HFF-Myc (cell line): ENCODE results near the gene CLINT1.

ENCODE experiments used
- DNase-seq: peaks from one replicate; pipeline ENCODE4 v3.0.0-alpha.2; 2011; ENCODE audit warnings: low read depth; ENCODE audit errors: extremely low read depth
- H3K4me3 ChIP-seq: replicated peaks from 2 replicates; pipeline ENCODE4 v1.5.1; 2011; ENCODE audit warnings: low read depth, mild to moderate bottlenecking, control low read depth, low read length
- TF ChIP-seq, protein P1 (sequence below): IDR thresholded peaks from 2 replicates; pipeline ENCODE4 v1.5.1; 2012; ENCODE audit warnings: mild to moderate bottlenecking, low read depth, low read length, control low read depth; ENCODE audit errors: missing control alignments

CLINT1 gene

GRCh38 chr5:157820593-157821252 is 38.2 kb downstream of the CLINT1 start:
- DNase-seq: no peak
- TF ChIP-seq, protein P1, sequence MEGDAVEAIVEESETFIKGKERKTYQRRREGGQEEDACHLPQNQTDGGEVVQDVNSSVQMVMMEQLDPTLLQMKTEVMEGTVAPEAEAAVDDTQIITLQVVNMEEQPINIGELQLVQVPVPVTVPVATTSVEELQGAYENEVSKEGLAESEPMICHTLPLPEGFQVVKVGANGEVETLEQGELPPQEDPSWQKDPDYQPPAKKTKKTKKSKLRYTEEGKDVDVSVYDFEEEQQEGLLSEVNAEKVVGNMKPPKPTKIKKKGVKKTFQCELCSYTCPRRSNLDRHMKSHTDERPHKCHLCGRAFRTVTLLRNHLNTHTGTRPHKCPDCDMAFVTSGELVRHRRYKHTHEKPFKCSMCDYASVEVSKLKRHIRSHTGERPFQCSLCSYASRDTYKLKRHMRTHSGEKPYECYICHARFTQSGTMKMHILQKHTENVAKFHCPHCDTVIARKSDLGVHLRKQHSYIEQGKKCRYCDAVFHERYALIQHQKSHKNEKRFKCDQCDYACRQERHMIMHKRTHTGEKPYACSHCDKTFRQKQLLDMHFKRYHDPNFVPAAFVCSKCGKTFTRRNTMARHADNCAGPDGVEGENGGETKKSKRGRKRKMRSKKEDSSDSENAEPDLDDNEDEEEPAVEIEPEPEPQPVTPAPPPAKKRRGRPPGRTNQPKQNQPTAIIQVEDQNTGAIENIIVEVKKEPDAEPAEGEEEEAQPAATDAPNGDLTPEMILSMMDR: peak; percentile 50
- H3K4me3 ChIP-seq: no peak overlapping the region

- TF ChIP-seq, protein P1: no peak
- H3K4me3 ChIP-seq: no peak overlapping the region
- DNase-seq: no peak
These were observed 39.3 kb downstream of the CLINT1 start for GRCh38 chr5:157819502-157820115.

- no peak for DNase-seq
- H3K4me3 ChIP-seq: no peak overlapping the region
- TF ChIP-seq, protein P1: no peak
These were observed 40.6 kb downstream of the CLINT1 start for GRCh38 chr5:157818368-157818767.

GRCh38 chr5:157817928-157818327 is 41.0 kb downstream of the CLINT1 start:
- TF ChIP-seq, protein P1: no peak
- H3K4me3 ChIP-seq: no peak overlapping the region

DNA sequence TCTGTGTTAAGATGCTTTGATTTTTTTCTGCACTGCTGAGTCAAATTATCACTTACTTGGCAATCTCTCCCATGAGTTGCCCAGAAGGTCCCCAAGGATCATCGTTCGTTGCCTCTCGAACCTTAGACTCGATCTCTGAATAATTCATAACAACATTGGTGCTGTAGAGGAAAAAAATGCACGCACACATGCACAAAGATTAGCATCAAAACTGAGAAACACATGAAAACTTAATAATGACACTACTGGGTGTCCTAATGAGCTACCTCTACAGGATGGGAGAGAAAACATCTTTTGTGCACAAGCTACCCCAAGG is 41.6 kb downstream of the CLINT1 start:
- no peak overlapping the region for H3K4me3 ChIP-seq
- no peak for DNase-seq
- TF ChIP-seq, protein P1: no peak

More at GRCh38 chr5:157817928-157818327, 41.0 kb downstream of the CLINT1 start:
- DNase-seq: no peak

DNA sequence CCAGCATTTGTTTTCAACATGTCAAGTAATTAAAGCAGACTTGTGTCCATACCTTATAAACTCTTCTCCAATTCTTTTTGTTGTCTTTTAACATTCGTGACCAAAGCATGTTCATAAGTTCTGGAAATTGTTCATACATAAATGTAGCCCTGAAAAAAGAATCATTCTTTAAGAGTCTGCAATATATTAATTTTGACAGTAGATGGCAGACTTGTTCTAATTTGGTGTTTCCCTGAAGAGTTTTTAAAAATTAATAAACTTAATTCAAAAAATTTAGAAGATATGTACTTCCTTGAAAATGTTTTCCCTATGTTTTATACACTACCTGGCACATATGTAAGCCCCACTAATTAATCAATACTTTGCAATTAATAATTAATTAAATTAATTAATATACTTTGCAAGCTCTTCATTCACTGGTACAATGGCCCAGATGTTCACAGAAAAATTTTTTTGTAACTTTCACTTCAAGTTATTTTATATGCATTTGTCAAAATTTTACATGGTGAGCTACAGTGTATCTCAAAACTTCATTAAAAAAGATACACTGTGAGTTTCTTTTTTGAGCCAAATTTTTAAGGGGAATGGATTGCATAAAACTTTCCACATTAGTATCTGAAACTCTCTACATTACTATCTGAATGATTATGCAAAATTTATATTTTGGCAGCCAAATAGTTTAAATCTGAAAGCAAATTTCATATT is 42.1 kb downstream of the CLINT1 start:
- DNase-seq: no peak
- H3K4me3 ChIP-seq: no peak overlapping the region
- TF ChIP-seq, protein P1: no peak
